K562 (cell line): Measurements from ENCODE around the gene CCDC85B. TPM values are rescaled to one million over a fixed set of nuclear protein-coding genes. Genes with fewer than 3 reads are reported as not detected.
A peak's percentile ranks its signal among the peaks of the same experiment; 100 is the strongest.

Source experiments
- ATAC-seq: fragments of 200-7000 bp; cut with Tn5 transposase; 3 replicates; pipeline ENCODE4 v1.9.1; 2020; ENCODE audit warnings: moderate library complexity
- BruUV-seq: library from RNA; stranded (reverse); fragments of 400-500 nt; replicated peaks from 2 replicates; lab custom pipeline; 2021; lab: Mats Ljungman, UMichigan
- CTCF ChIA-PET: fragments of 300-600 bp; formaldehyde crosslinking; extraction: SDS; loops from one replicate; lab custom pipeline; 2021; ENCODE audit warnings: low intra/inter-chr PET ratio; lab: Yijun Ruan, JAX
- POLR2A ChIA-PET: fragments of 300-600, 350-650 bp; sonication (Branson Sonifier 250); formaldehyde crosslinking; extraction: SDS; loops from one replicate; lab custom pipeline; 2021; ENCODE audit warnings: antibody characterized with exemption, inconsistent platforms; lab: Yijun Ruan, JAX
- DNase-seq, 4 experiments: peaks; one replicate each; pipeline versions ENCODE4 v3.0.0 to v3.0.0-alpha.2; 2011 to 2018; ENCODE audit warnings: low spot score in 3 of 4, mixed read lengths in 3 of 4; ENCODE audit errors: extremely low read depth in 1 of 4
- FAIRE-seq: peaks from 2 replicates; lab custom pipeline; 2011; peaks lifted over from hg19 to GRCh38; lab: Jason Lieb, UNC
- H2AFZ ChIP-seq: 2 replicates; pipeline ENCODE4 v1.6.0; 2011; ENCODE audit warnings: low read depth, low read length, control low read depth, inconsistent platforms
- H3K27ac ChIP-seq: fragments of 200-600 bp; 3 replicates; pipeline ENCODE4 v1.8.0; 2011; ENCODE audit warnings: low read depth, mild to moderate bottlenecking, control low read depth, inconsistent platforms, low read length, moderate library complexity, mixed read lengths; ENCODE audit errors: extremely low read depth
- H3K27me3 ChIP-seq, 2 experiments: fragments of 300-600 bp in 1 of 2; 2 replicates in 1 of 2; 3 replicates in 1 of 2; pipeline versions ENCODE4 v1.6.0 to v1.8.0; 2011; ENCODE audit warnings: inconsistent platforms in 2 of 2, low read length in 2 of 2, mild to moderate bottlenecking in 1 of 2, mixed read lengths in 1 of 2, moderate library complexity in 1 of 2; ENCODE audit not compliant: control insufficient read depth in 2 of 2, insufficient read depth in 2 of 2
- H3K36me3 ChIP-seq: fragments of 300-600 bp; 3 replicates; pipeline ENCODE4 v1.8.0; 2011; ENCODE audit warnings: mild to moderate bottlenecking, low read length, inconsistent platforms; ENCODE audit not compliant: control insufficient read depth, insufficient read depth
- H3K4me1 ChIP-seq, 2 experiments: fragments of 200-600 bp in 1 of 2; replicated peaks in 1 of 2; 2 replicates in 1 of 2; 3 replicates in 1 of 2; pipeline versions ENCODE4 v1.5.1 to v1.8.0; 2011; ENCODE audit warnings: inconsistent platforms in 2 of 2, low read length in 2 of 2, mild to moderate bottlenecking in 1 of 2, mixed read lengths in 1 of 2, moderate library complexity in 1 of 2; ENCODE audit not compliant: control insufficient read depth in 2 of 2, insufficient read depth in 2 of 2
- H3K4me2 ChIP-seq: 2 replicates; pipeline ENCODE4 v1.6.1; 2011; ENCODE audit warnings: low read length, control low read depth, inconsistent platforms, mixed read lengths; ENCODE audit not compliant: insufficient read depth
- H3K4me3 ChIP-seq: fragments of 200-600 bp; sonication (generic), shearing (Covaris generic); 2 replicates; pipeline ENCODE4 v1.5.1; 2016; ENCODE audit warnings: control low read depth, inconsistent platforms
- H3K79me2 ChIP-seq: fragments of 200-600 bp; 3 replicates; pipeline ENCODE4 v1.8.0; 2011; ENCODE audit warnings: low read length, inconsistent platforms; ENCODE audit not compliant: control insufficient read depth, insufficient read depth
- H3K9ac ChIP-seq, 2 experiments: 2 replicates each; pipeline versions ENCODE4 v1.6.0 to v1.6.1; 2011; ENCODE audit warnings: low read depth in 2 of 2, low read length in 2 of 2, control low read depth in 1 of 2, inconsistent platforms in 1 of 2, mild to moderate bottlenecking in 1 of 2, mixed read lengths in 1 of 2; ENCODE audit not compliant: insufficient read depth in 1 of 2
- H3K9me1 ChIP-seq: one replicate; pipeline ENCODE4 v1.6.0; 2011; ENCODE audit warnings: inconsistent platforms, mild to moderate bottlenecking, low read length, moderate library complexity; ENCODE audit not compliant: control insufficient read depth, insufficient read depth
- H3K9me3 ChIP-seq: replicated peaks from 2 replicates; pipeline ENCODE4 v1.5.1; 2011; ENCODE audit warnings: low read depth, low read length, inconsistent platforms; ENCODE audit not compliant: control insufficient read depth, insufficient read depth
- H4K20me1 ChIP-seq: replicated peaks from 2 replicates; pipeline ENCODE4 v1.6.1; 2011; ENCODE audit warnings: low read length, inconsistent platforms, mixed read lengths; ENCODE audit not compliant: control insufficient read depth, insufficient read depth
- KDM4B ChIP-seq, 2 experiments: fragments of 450-650 bp in 1 of 2; sonication (generic) in 1 of 2; IDR thresholded peaks; 2 replicates each; pipeline ENCODE4 v1.6.1; 2016 to 2017; ENCODE audit warnings: borderline replicate concordance in 2 of 2, antibody characterized with exemption in 1 of 2, low read depth in 1 of 2, mild to moderate bottlenecking in 1 of 2
- MBD2 ChIP-seq: sonication (generic); IDR thresholded peaks from 2 replicates; pipeline ENCODE4 v1.6.1; 2016; ENCODE audit warnings: low read depth, borderline replicate concordance
- SIN3A ChIP-seq, 2 experiments: fragments of 150-350 bp in 1 of 2; IDR thresholded peaks; 2 replicates each; pipeline ENCODE4 v1.6.1; 2011 to 2016; ENCODE audit warnings: borderline replicate concordance in 2 of 2, low read depth in 2 of 2, low read length in 2 of 2, mild to moderate bottlenecking in 2 of 2, moderate library complexity in 2 of 2; ENCODE audit not compliant: control insufficient read depth in 1 of 2
- ZNF165 ChIP-seq: fragments of 250-450 bp; sonication (Bioruptor Pico); IDR thresholded peaks from 2 replicates; pipeline ENCODE4 v1.4.0; 2020; ENCODE audit warnings: borderline replicate concordance
- ZNF253 ChIP-seq: fragments of 250-450 bp; sonication (Bioruptor Pico); conservative IDR thresholded peaks from 2 replicates; pipeline ENCODE4 v1.6.1; 2021; ENCODE audit warnings: mild to moderate bottlenecking
- WGBS: fragments of 100-300 bp; shearing (Covaris generic); methylation state at CpG from one replicate; pipeline ENCODE4 v1.1.6; 2016; ENCODE audit warnings: low coverage, mixed read lengths; ENCODE audit not compliant: insufficient coverage; ENCODE audit errors: missing lambda C conversion rate; 5-methylcytosine and 5-hydroxymethylcytosine counted together
- in situ Hi-C: fragments of 300-500 bp; cut with MboI; formaldehyde crosslinking; loops from 4 replicates; pipeline ENCODE4 v1.15.0; 2018; ENCODE audit warnings: inconsistent platforms, mixed read lengths
- intact Hi-C: fragments of 100-400 bp; cut with micrococcal nuclease; formaldehyde crosslinking; loops from 2 replicates; pipeline ENCODE4 v1.14.2; 2022
- polyA plus RNA-seq, 8 experiments: library from polyadenylated mRNA; depleted of rRNA in 4 of 8; stranded (reverse) in 5 of 8; unstranded in 3 of 8; fragments of >200 nt; fragmentation: Nextera tagmentation in 2 of 8; fragmentation: Illumina TruSeq in 1 of 8; extraction: Ambion mirVana in 2 of 8; extraction: Trizol in 1 of 8; gene quantifications; 2 replicates each; pipeline versions ENCODE4 v1.2.1 to v1.2.3, GENCODE V29; 2011 to 2014; ENCODE audit warnings: inconsistent platforms in 1 of 8, missing spikeins in 1 of 8
- total RNA-seq, 7 experiments: library from RNA; depleted of rRNA in 6 of 7; stranded (reverse); fragments of >200 nt in 6 of 7; fragmentation: Illumina TruSeq in 2 of 7; extraction: Trizol in 2 of 7; gene quantifications; 2 replicates each; pipeline versions ENCODE4 v1.2.1 to v1.2.3, GENCODE V29; 2011 to 2021; ENCODE audit warnings: low replicate concordance in 1 of 7
- TF ChIP-seq, protein P1 (sequence below): fragments of 200-800 bp; sonication (Bioruptor generic); IDR thresholded peaks from 2 replicates; pipeline ENCODE4 v1.6.1; 2016; ENCODE audit warnings: missing genetic modification characterization, missing compliant biosample characterization
- TF ChIP-seq, protein P2 (sequence below): fragments of 150-350 bp; IDR thresholded peaks from 2 replicates; pipeline ENCODE4 v1.6.1; 2014; ENCODE audit warnings: low read depth, mild to moderate bottlenecking, low read length, borderline replicate concordance
- TF ChIP-seq, protein P3 (sequence below): fragments of 450-650 bp; formaldehyde crosslinking; IDR thresholded peaks from 2 replicates; pipeline ENCODE4 v1.4.0; 2022; ENCODE audit warnings: missing genetic modification characterization

CCDC85B gene
- total and polyA plus RNA-seq, 9 of the 15 experiments (the other 6 are each of a cell fraction or from before 2014, with no cell fraction given) = 0.14 to 138 (median 6.2) TPM

DNA sequence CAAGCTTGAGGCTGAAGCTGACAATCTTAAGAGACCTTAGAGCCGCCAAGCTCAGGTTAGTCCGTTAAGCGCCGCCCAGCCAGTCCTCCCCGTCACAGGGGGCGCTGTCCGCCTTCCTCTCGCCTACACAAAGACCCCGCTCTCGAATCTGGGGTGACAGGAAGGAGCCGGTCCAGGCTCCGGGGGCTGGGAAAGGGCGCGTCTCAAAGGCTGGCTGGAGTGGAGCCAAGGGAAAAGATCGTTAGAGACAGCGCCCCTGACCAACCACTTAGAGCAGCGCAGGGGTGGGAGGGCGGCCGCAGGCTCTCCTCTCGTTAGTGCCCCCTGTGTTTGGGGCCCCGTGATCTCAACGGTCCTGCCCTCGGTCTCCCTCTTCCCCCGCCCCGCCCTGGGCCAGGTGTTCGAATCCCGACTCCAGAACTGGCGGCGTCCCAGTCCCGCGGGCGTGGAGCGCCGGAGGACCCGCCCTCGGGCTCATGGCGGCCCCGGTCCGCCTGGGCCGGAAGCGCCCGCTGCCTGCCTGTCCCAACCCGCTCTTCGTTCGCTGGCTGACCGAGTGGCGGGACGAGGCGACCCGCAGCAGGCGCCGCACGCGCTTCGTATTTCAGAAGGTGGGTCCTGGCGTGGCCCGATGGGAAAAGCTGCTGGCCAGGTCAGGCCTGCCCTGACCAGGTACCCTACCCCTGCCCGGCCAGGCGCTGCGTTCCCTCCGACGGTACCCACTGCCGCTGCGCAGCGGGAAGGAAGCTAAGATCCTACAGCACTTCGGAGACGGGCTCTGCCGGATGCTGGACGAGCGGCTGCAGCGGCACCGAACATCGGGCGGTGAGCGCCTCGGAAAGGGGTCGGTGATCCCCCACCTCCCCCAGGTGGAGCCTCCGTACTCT is 30.0 kb upstream of the CCDC85B start, which contains the start of gene MUS81:
MUS81 (plus strand) TSS at position 156 of the 887 bp plus-strand sequence; CDS start at position 477, 321 bp downstream.
- intact Hi-C loops (loop anchor here (1.0 kb wide), 1 partner anchor 28 kb away; the partner anchor contains the start of gene FIBP), in situ Hi-C loops (no loop called here)
- peaks cover 19% of the 10 kb centered on the region for H4K20me1 ChIP-seq
- H3K27me3 ChIP-seq = no peaks in the 10 kb centered on the region; a peak in 1 of 5 replicates
- H2AFZ ChIP-seq = peak within 1 kb of the TSS; percentile 69
- H3K9me3 ChIP-seq = no peaks in the 10 kb centered on the region
- H3K4me2 ChIP-seq = peak within 1 kb of the TSS; percentile 95
- peak within 1 kb of the TSS; percentile 96 for H3K27ac ChIP-seq
- ATAC-seq (peak; percentile 68), FAIRE-seq (peak; percentile 94), DNase-seq (peak; percentile 84 to 99 (median 90))
- ChIA-PET CTCF (interaction anchor here (0.7 to 0.9 kb wide), 2 partner anchors 25 to 28 kb away, joined by 3 to 4 read pairs; partner anchors contain the start of gene FIBP), POLR2A (interaction anchor here (0.6 to 5.6 kb wide), 31 partner anchors 8 to 787 kb away, joined by 3 to 151 read pairs (median 4); partner anchors contain the start of genes AP5B1, BANF1, CCDC85B and EIF1AD)
- H3K36me3 ChIP-seq = peaks cover 57% of the 10 kb centered on the region
- WGBS = under 1% methylated on average over 72 of the region's 78 CpGs
- peaks cover 9% of the 10 kb centered on the region for H3K9me1 ChIP-seq
- H3K4me1 ChIP-seq = peaks cover 14 to 76% of the 10 kb centered on the region in 2 experiments
- H3K9ac ChIP-seq = peak within 1 kb of the TSS; percentile 99 to 100
- TSS peak; percentile 42 for BruUV-seq
- peaks cover 51% of the 10 kb centered on the region for H3K79me2 ChIP-seq
- H3K4me3 ChIP-seq = peak within 1 kb of the TSS; percentile 95
- no peak for TF ChIP-seq ZNF165 (CRISPR knock-in tag)
- TF ChIP-seq, protein P1, sequence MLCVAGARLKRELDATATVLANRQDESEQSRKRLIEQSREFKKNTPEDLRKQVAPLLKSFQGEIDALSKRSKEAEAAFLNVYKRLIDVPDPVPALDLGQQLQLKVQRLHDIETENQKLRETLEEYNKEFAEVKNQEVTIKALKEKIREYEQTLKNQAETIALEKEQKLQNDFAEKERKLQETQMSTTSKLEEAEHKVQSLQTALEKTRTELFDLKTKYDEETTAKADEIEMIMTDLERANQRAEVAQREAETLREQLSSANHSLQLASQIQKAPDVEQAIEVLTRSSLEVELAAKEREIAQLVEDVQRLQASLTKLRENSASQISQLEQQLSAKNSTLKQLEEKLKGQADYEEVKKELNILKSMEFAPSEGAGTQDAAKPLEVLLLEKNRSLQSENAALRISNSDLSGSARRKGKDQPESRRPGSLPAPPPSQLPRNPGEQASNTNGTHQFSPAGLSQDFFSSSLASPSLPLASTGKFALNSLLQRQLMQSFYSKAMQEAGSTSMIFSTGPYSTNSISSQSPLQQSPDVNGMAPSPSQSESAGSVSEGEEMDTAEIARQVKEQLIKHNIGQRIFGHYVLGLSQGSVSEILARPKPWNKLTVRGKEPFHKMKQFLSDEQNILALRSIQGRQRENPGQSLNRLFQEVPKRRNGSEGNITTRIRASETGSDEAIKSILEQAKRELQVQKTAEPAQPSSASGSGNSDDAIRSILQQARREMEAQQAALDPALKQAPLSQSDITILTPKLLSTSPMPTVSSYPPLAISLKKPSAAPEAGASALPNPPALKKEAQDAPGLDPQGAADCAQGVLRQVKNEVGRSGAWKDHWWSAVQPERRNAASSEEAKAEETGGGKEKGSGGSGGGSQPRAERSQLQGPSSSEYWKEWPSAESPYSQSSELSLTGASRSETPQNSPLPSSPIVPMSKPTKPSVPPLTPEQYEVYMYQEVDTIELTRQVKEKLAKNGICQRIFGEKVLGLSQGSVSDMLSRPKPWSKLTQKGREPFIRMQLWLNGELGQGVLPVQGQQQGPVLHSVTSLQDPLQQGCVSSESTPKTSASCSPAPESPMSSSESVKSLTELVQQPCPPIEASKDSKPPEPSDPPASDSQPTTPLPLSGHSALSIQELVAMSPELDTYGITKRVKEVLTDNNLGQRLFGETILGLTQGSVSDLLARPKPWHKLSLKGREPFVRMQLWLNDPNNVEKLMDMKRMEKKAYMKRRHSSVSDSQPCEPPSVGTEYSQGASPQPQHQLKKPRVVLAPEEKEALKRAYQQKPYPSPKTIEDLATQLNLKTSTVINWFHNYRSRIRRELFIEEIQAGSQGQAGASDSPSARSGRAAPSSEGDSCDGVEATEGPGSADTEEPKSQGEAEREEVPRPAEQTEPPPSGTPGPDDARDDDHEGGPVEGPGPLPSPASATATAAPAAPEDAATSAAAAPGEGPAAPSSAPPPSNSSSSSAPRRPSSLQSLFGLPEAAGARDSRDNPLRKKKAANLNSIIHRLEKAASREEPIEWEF (CRISPR knock-in tag) = no peak
- TF ChIP-seq SIN3A (IDR thresholded peaks at IDR 0.05; ENCODE audit: borderline replicate concordance in 2 of 2, control insufficient read depth in 1 of 2, low read depth in 2 of 2, low read length in 2 of 2) = peak in 1 of 2 experiments; percentile 82; a peak in 2 of 4 replicates
- TF ChIP-seq, protein P2, sequence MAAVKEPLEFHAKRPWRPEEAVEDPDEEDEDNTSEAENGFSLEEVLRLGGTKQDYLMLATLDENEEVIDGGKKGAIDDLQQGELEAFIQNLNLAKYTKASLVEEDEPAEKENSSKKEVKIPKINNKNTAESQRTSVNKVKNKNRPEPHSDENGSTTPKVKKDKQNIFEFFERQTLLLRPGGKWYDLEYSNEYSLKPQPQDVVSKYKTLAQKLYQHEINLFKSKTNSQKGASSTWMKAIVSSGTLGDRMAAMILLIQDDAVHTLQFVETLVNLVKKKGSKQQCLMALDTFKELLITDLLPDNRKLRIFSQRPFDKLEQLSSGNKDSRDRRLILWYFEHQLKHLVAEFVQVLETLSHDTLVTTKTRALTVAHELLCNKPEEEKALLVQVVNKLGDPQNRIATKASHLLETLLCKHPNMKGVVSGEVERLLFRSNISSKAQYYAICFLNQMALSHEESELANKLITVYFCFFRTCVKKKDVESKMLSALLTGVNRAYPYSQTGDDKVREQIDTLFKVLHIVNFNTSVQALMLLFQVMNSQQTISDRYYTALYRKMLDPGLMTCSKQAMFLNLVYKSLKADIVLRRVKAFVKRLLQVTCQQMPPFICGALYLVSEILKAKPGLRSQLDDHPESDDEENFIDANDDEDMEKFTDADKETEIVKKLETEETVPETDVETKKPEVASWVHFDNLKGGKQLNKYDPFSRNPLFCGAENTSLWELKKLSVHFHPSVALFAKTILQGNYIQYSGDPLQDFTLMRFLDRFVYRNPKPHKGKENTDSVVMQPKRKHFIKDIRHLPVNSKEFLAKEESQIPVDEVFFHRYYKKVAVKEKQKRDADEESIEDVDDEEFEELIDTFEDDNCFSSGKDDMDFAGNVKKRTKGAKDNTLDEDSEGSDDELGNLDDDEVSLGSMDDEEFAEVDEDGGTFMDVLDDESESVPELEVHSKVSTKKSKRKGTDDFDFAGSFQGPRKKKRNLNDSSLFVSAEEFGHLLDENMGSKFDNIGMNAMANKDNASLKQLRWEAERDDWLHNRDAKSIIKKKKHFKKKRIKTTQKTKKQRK = no peak
- TF ChIP-seq MBD2 = peak; percentile 81
- TF ChIP-seq, protein P3, sequence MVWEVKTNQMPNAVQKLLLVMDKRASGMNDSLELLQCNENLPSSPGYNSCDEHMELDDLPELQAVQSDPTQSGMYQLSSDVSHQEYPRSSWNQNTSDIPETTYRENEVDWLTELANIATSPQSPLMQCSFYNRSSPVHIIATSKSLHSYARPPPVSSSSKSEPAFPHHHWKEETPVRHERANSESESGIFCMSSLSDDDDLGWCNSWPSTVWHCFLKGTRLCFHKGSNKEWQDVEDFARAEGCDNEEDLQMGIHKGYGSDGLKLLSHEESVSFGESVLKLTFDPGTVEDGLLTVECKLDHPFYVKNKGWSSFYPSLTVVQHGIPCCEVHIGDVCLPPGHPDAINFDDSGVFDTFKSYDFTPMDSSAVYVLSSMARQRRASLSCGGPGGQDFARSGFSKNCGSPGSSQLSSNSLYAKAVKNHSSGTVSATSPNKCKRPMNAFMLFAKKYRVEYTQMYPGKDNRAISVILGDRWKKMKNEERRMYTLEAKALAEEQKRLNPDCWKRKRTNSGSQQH = no peak
- TF ChIP-seq ZNF253 (CRISPR knock-in tag) = no peak
- TF ChIP-seq KDM4B (IDR thresholded peaks at IDR 0.05; ENCODE audit: borderline replicate concordance in 2 of 2, low read depth in 1 of 2) = peak in 1 of 2 experiments; percentile 69; a peak in 1 of 4 replicates
